Neural progenitor cell (in vitro differentiated cells): ENCODE data around the gene PLA2G2A. TPM values are rescaled to one million over a fixed set of nuclear protein-coding genes. Genes with fewer than 3 reads are reported as not detected.

ENCODE experiments used
- DNase-seq: peaks from one replicate; pipeline ENCODE4 v3.0.0-alpha.2; 2016; ENCODE audit warnings: low spot score
- H2AFZ ChIP-seq: fragments of 200-600 bp; sonication (generic); replicated peaks from 2 replicates; pipeline ENCODE4 v1.6.1; 2016; ENCODE audit warnings: antibody characterized with exemption
- H3F3A ChIP-seq: fragments of 200-600 bp; sonication (generic); 2 replicates; pipeline ENCODE4 v1.6.1; 2016; ENCODE audit warnings: antibody characterized with exemption, low read depth
- H3K27ac ChIP-seq: fragments of 200-600 bp; sonication (generic); 2 replicates; pipeline ENCODE4 v1.5.1; 2016; ENCODE audit warnings: mild to moderate bottlenecking
- H3K27me3 ChIP-seq: fragments of 200-600 bp; sonication (generic); 2 replicates; pipeline ENCODE4 v1.6.1; 2016; ENCODE audit warnings: mild to moderate bottlenecking, moderate library complexity
- H3K36me3 ChIP-seq: fragments of 200-600 bp; sonication (generic); 2 replicates; pipeline ENCODE4 v1.5.1; 2016
- H3K4me1 ChIP-seq: fragments of 200-600 bp; sonication (generic); 2 replicates; pipeline ENCODE4 v1.6.1; 2016; ENCODE audit warnings: mixed run types
- H3K4me2 ChIP-seq: fragments of 200-600 bp; sonication (generic); 2 replicates; pipeline ENCODE4 v1.6.1; 2016
- H3K4me3 ChIP-seq: fragments of 200-600 bp; sonication (generic); 2 replicates; pipeline ENCODE4 v1.5.1; 2016
- H3K79me2 ChIP-seq: fragments of 200-600 bp; sonication (generic); 2 replicates; pipeline ENCODE4 v1.6.1; 2016; ENCODE audit warnings: low read depth
- H3K9ac ChIP-seq: fragments of 200-600 bp; sonication (generic); 2 replicates; pipeline ENCODE4 v1.6.1; 2016
- H3K9me3 ChIP-seq: fragments of 200-600 bp; sonication (generic); 2 replicates; pipeline ENCODE4 v1.5.1; 2016; ENCODE audit warnings: low read depth
- H4K20me1 ChIP-seq: fragments of 200-600 bp; sonication (generic); 2 replicates; pipeline ENCODE4 v1.6.1; 2016; ENCODE audit warnings: low read depth
- H3K27ac Mint-ChIP-seq: 3 replicates; pipeline ENCODE4 v1.8.0; 2021; ENCODE audit warnings: mixed read lengths
- H3K27me3 Mint-ChIP-seq: 2 replicates; pipeline ENCODE4 v1.8.0; 2022; ENCODE audit warnings: low read depth, mild to moderate bottlenecking, inconsistent platforms, moderate library complexity, mixed read lengths; ENCODE audit not compliant: insufficient read depth
- H3K36me3 Mint-ChIP-seq: 3 replicates; pipeline ENCODE4 v1.8.0; 2021; ENCODE audit warnings: mixed read lengths
- H3K4me1 Mint-ChIP-seq: 3 replicates; pipeline ENCODE4 v1.8.0; 2021; ENCODE audit warnings: mixed read lengths
- H3K4me3 Mint-ChIP-seq: 3 replicates; pipeline ENCODE4 v1.8.0; 2021; ENCODE audit warnings: mild to moderate bottlenecking, moderate library complexity, mixed read lengths
- H3K9me3 Mint-ChIP-seq: 3 replicates; pipeline ENCODE4 v1.8.0; 2020; ENCODE audit warnings: mixed read lengths
- CTCF ChIP-seq: fragments of 200-600 bp; sonication (generic); IDR thresholded peaks from 2 replicates; pipeline ENCODE4 v1.5.1; 2017; ENCODE audit warnings: antibody characterized with exemption, mild to moderate bottlenecking
- EZH2 ChIP-seq: fragments of 200-600 bp; sonication (generic); IDR thresholded peaks from 2 replicates; pipeline ENCODE4 v1.6.1; 2017; ENCODE audit warnings: antibody characterized with exemption, mild to moderate bottlenecking, moderate library complexity
- EZH2phosphoT487 ChIP-seq: fragments of 200-600 bp; sonication (generic); IDR thresholded peaks from 2 replicates; pipeline ENCODE4 v1.6.1; 2017; ENCODE audit warnings: antibody characterized with exemption
- total RNA-seq: library from RNA; depleted of rRNA; stranded (reverse); fragments of >200 nt; gene quantifications from 2 replicates; pipeline ENCODE4 v1.2.3, GENCODE V29; 2015; ENCODE audit warnings: low replicate concordance

The PLA2G2A gene
- total RNA-seq, 1 donor from 2014 or later = not detected

- Histone ChIP-seq H3K27ac (no peak overlapping the region), H3K4me1 (no peaks in the 10 kb centered on the region), H3K4me2 (no peak overlapping the region), H3K36me3 (no peaks in the 10 kb centered on the region), H3K27me3 (no peaks in the 10 kb centered on the region), H3K9ac (no peak overlapping the region), H3K79me2 (no peaks in the 10 kb centered on the region), H3F3A (no peaks in the 10 kb centered on the region), H3K4me3 (no peak overlapping the region), H3K9me3 (no peaks in the 10 kb centered on the region), H4K20me1 (no peaks in the 10 kb centered on the region), H2AFZ (no peak overlapping the region)
- H3K4me1 Mint-ChIP-seq = no peaks in the 10 kb centered on the region
- H3K27ac Mint-ChIP-seq = no peak overlapping the region
- H3K27me3 Mint-ChIP-seq = peaks cover 4% of the 10 kb centered on the region
- H3K4me3 Mint-ChIP-seq = no peak overlapping the region
- H3K36me3 Mint-ChIP-seq = no peaks in the 10 kb centered on the region
- no peak for TF ChIP-seq CTCF
- TF ChIP-seq EZH2 = no peak
- no peak for TF ChIP-seq EZH2phosphoT487
- DNase-seq = no peak
- peaks cover 2% of the 10 kb centered on the region for H3K9me3 Mint-ChIP-seq
These were observed 32.4 kb downstream of the PLA2G2A start for GRCh38 chr1:19946971-19947370.

- no peak overlapping the region for H2AFZ ChIP-seq
- no peaks in the 10 kb centered on the region for H3K4me1 Mint-ChIP-seq
These were observed 33.1 kb downstream of the PLA2G2A start for GRCh38 chr1:19946331-19946751.

GRCh38 chr1:19945914-19946313 is 33.5 kb downstream of the PLA2G2A start:
- Histone ChIP-seq H3K4me1 (no peaks in the 10 kb centered on the region), H3K4me3 (no peak overlapping the region), H2AFZ (no peak overlapping the region), H3K9me3 (no peaks in the 10 kb centered on the region), H3K27ac (no peak overlapping the region), H3K79me2 (no peaks in the 10 kb centered on the region), H3K36me3 (no peaks in the 10 kb centered on the region), H3K9ac (no peak overlapping the region), H3F3A (no peaks in the 10 kb centered on the region), H3K4me2 (no peak overlapping the region), H4K20me1 (no peaks in the 10 kb centered on the region), H3K27me3 (no peaks in the 10 kb centered on the region)
- Mint-ChIP-seq H3K4me3 (no peak overlapping the region), H3K9me3 (peaks cover 2% of the 10 kb centered on the region), H3K27me3 (peaks cover 4% of the 10 kb centered on the region), H3K4me1 (peaks cover 4% of the 10 kb centered on the region), H3K27ac (no peak overlapping the region), H3K36me3 (no peaks in the 10 kb centered on the region)
- TF ChIP-seq EZH2phosphoT487 (no peak), CTCF (no peak), EZH2 (no peak)
- no peak for DNase-seq

More at GRCh38 chr1:19946331-19946751, 33.1 kb downstream of the PLA2G2A start:
- H3K4me3 Mint-ChIP-seq = no peak overlapping the region
- H3K4me1 ChIP-seq = no peaks in the 10 kb centered on the region
- H3K36me3 Mint-ChIP-seq = no peaks in the 10 kb centered on the region
- no peak overlapping the region for H3K9ac ChIP-seq
- no peaks in the 10 kb centered on the region for H3K27me3 ChIP-seq
- no peak overlapping the region for H3K4me2 ChIP-seq
- H3K9me3 ChIP-seq = no peaks in the 10 kb centered on the region
- no peak for DNase-seq
- H3K79me2 ChIP-seq = no peaks in the 10 kb centered on the region
- H3K9me3 Mint-ChIP-seq = peaks cover 2% of the 10 kb centered on the region
- no peak overlapping the region for H3K27ac Mint-ChIP-seq
- no peak overlapping the region for H3K27ac ChIP-seq
- no peaks in the 10 kb centered on the region for H3F3A ChIP-seq
- peaks cover 4% of the 10 kb centered on the region for H3K27me3 Mint-ChIP-seq
- TF ChIP-seq EZH2phosphoT487 (no peak), EZH2 (no peak), CTCF (no peak)
- H4K20me1 ChIP-seq = no peaks in the 10 kb centered on the region
- no peaks in the 10 kb centered on the region for H3K36me3 ChIP-seq
- no peak overlapping the region for H3K4me3 ChIP-seq
